SH-SY5Y (cell line): ENCODE measurements around the gene NRF1.

Source experiments
- GATA2 ChIP-seq: IDR thresholded peaks from 2 replicates; pipeline ENCODE4 v1.6.1; 2011; ENCODE audit warnings: mild to moderate bottlenecking, low read depth, low read length
- GATA3 ChIP-seq: IDR thresholded peaks from 2 replicates; pipeline ENCODE4 v1.6.1; 2011; ENCODE audit warnings: low read depth, mild to moderate bottlenecking, low read length, moderate library complexity

- TF ChIP-seq GATA2 (peak; percentile 97), GATA3 (peak; percentile 95)
Observed at GRCh38 chr7:129746857-129747529, 135.5 kb downstream of the NRF1 start.
